Activated T-cell treated with anti-CD3 and anti-CD28 coated beads, Interleukin-2, amount 50 U/mL, for 4 hours (primary cell): ENCODE data around the gene FAM186B. TPM values are rescaled to one million over a fixed set of nuclear protein-coding genes. Genes with fewer than 3 reads are reported as not detected.

Experiments used
- ATAC-seq, 2 donors: fragments of 200-7000 bp; cut with Tn5 transposase; one replicate each; pipeline ENCODE4 v1.10.0; 2021
- DNase-seq: peaks from one replicate; pipeline ENCODE4 v3.0.0-alpha.2; 2020
- H3K27me3 Mint-ChIP-seq: one replicate; pipeline ENCODE4 v1.8.0; 2021; ENCODE audit warnings: low read depth, mixed read lengths
- H3K36me3 Mint-ChIP-seq: one replicate; pipeline ENCODE4 v1.8.0; 2022; ENCODE audit warnings: mixed read lengths; ENCODE audit not compliant: insufficient read depth
- H3K4me1 Mint-ChIP-seq: one replicate; pipeline ENCODE4 v1.8.0; 2021; ENCODE audit warnings: low read depth, mixed read lengths
- H3K4me3 Mint-ChIP-seq: one replicate; pipeline ENCODE4 v1.8.0; 2021; ENCODE audit warnings: mild to moderate bottlenecking, moderate library complexity, mixed read lengths
- H3K9me3 Mint-ChIP-seq: one replicate; pipeline ENCODE4 v1.8.0; 2021; ENCODE audit warnings: mixed read lengths
- total RNA-seq, 3 donors: library from RNA; stranded (reverse); gene quantifications; one replicate each; pipeline ENCODE4 v1.2.1, GENCODE V29; 2021

The FAM186B gene
- total RNA-seq, 3 donors from 2014 or later, result 0.28 to 0.38 (median 0.37) TPM

DNA sequence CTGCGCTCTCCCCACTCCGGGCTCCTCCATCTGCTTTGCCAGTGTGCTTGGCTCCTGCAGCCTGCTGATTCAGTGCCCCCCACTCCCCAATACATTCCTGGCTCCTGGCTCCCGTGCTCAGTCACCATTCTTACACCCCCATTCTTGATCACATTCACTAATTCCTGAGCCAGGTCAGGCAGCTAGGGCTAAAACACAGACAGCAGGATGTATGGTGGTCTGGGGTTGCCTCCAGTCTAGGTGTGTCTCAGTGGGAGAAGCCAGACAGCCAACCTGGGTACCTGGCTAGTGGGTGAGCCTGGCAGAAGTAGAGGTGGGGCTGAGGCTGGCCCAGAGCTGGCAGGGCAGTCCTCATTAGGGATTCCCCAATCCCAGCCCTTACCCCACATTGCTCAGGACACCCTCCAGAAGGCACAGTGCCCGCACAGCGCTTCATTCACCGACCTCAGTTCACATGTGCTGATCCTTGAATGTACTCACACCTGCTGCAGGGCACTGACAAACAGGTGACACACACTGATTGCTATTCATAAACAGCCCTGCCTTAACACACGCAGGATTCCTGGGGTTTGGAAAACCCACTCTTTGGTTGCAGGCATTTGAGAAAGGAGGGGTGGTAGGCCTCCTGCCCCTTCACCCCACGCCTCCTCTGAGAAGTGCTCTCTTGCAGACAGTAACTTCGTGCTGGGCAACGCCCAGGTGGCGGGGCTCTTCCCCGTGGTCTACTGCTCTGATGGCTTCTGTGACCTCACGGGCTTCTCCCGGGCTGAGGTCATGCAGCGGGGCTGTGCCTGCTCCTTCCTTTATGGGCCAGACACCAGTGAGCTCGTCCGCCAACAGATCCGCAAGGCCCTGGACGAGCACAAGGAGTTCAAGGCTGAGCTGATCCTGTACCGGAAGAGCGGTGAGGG lies 65.0 kb downstream of the FAM186B start:
- DNase-seq (no peak), ATAC-seq (no peak)
- H3K9me3 Mint-ChIP-seq, result no peaks in the 10 kb centered on the region
- H3K27me3 Mint-ChIP-seq, result peaks cover 7% of the 10 kb centered on the region
- peak overlapping the region; percentile 37 for H3K4me3 Mint-ChIP-seq
- H3K36me3 Mint-ChIP-seq, result no peaks in the 10 kb centered on the region
- H3K4me1 Mint-ChIP-seq, result peaks cover 15% of the 10 kb centered on the region

DNA sequence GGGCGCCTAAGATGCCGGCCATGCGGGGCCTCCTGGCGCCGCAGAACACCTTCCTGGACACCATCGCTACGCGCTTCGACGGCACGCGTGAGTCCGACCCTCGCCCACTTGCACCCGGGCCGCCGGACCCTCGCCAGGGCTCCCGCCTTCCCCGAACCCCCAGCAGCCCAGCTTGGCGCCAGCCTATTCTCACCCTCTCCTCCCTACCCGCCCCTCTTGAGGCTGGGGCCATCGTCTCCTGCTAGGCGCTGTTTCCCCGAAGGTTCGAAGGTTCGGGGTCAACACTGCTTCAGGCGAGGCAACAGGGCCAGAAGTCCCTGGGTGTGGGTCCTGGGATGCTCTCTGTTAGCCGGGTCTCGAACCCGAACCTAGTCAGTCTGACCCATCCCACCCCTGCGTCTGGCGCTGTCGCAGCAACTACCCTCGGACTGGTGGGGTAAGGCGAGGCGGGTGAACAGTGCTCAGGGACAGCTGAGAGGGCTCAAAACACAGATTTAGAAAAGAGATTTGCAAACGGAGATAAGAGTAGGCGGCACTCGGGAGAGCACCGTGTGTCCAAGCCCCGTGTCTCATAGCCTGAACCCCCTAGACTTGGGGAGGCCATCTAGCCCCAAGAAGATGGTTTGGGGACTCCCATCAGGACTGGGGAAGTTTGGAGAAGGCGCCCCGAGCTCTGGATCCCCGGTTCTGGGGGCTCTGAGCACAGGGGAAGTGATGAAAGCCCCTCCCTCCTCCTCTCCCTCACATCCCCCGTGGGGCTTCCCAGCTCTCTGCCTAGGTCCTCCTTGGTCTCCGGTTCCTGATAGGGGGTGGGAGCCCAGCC lies 65.8 kb downstream of the FAM186B start:
- H3K4me3 Mint-ChIP-seq, result peak overlapping the region; percentile 56
- H3K4me1 Mint-ChIP-seq, result peaks cover 15% of the 10 kb centered on the region
- ATAC-seq, result no peak
- peaks cover 7% of the 10 kb centered on the region for H3K27me3 Mint-ChIP-seq
- H3K9me3 Mint-ChIP-seq, result no peaks in the 10 kb centered on the region
- H3K36me3 Mint-ChIP-seq, result no peaks in the 10 kb centered on the region
- no peak for DNase-seq

DNA sequence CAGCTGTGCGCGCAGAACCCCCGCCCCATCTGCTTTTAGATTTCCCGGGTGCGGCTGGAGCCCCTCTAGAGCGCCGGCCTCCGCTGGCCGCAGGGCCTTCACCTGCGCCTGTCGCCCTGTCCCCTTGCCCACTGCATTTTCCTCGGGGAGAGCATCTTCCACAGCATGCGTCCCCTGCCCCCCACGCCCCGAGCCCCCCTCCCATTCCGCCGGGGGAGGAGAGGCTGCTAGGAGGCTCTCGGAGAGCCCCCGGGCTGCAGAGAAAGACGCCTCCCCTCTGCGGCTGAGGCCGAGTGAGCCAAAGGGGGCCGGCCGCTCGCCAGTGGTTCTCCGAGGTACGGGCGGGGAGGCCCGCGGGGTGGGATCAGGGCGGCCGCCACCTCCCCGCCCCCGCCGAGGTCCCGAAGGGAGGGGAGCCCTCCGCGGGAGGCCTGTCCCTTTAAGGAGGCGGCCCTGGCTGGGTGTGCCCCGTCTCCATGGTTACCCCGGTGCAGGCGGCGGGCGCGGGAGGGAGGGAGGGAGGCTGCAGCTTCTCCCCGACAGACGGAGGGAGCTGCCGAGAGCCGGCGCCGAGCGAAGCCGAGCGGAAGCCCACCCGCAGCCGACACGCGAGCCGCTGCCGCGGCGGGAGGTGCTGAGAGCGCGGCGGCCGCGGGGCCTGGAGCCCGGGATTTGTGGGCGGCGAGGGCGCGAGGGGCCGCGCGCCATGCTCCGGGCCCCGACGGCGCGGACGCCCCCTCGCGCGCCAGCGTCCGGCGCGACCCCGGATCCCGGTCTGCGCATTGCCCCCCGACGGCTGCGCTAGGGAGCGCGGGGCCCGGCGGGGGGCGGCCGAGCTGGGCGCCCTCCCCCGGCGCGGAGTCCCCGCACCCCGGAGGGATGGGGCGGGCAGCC lies 66.7 kb downstream of the FAM186B start, which contains the start of gene KCNH3:
Gene KCNH3, plus strand, starts transcription at position 521 of the 894 bp plus-strand sequence. CDS start 387 bp downstream, outside the sequence.
- no peaks in the 10 kb centered on the region for H3K36me3 Mint-ChIP-seq
- DNase-seq, result peak; percentile 84
- H3K4me1 Mint-ChIP-seq, result peaks cover 15% of the 10 kb centered on the region
- ATAC-seq, result peak; percentile 91 to 92
- H3K27me3 Mint-ChIP-seq, result peaks cover 7% of the 10 kb centered on the region
- peak within 1 kb of the TSS; percentile 70 for H3K4me3 Mint-ChIP-seq
- H3K9me3 Mint-ChIP-seq, result no peaks in the 10 kb centered on the region

DNA sequence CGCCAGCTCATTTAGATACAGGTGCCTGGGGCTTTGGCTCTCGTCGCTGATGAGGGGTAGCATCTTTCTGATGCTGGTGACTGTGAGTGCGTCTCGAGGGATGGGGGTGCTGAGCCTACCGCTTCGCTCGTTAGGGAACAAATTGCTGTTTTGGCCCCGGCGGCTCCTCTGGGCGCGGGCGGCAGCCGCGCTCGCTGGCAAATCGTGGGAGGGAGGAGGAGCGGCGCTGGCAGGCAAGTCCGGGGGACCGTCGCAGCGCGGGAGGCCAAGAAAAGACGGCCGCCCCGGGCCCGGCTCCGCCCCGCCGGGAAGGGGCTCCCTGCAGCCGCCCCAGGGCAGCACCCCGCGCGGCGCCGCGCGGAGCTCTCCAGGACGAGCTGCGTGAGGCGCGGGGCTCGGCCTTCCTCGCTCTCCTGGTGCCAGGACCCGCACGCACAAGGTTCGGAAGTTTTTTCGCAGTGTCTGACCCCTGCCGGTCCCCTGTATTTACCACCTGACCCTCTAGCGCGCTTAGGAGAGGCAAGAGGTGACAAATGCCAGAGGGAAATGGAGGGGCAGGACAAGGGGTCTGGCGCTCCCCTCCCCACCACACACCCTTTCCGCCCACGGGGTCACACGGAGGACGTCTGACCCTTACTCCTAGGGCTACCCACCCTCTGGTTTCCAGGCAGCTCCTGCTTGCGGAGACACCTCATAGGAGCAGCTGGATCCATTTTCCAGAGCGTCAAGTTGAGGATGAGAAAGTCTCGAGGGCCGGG lies 67.5 kb downstream of the FAM186B start:
- peaks cover 7% of the 10 kb centered on the region for H3K27me3 Mint-ChIP-seq
- H3K36me3 Mint-ChIP-seq, result no peaks in the 10 kb centered on the region
- DNase-seq (peak; percentile 41), ATAC-seq (peak; percentile 20 to 28)
- no peaks in the 10 kb centered on the region for H3K9me3 Mint-ChIP-seq
- peaks cover 15% of the 10 kb centered on the region for H3K4me1 Mint-ChIP-seq
- peak overlapping the region; percentile 80 for H3K4me3 Mint-ChIP-seq

Other genes starting within 250 kb of the FAM186B start
- gene SPATS2, start 238.2 kb downstream of the FAM186B start, total RNA-seq, result 1 to 10 TPM; 6.9 to 7.2 (median 7.0) TPM
- gene KCNH3, start 66.6 kb downstream of the FAM186B start, total RNA-seq, result 1 to 10 TPM; 1.6 to 4.0 (median 3.3) TPM
- 10 to 100 TPM; 83.9 to 98.7 (median 92.1) TPM for gene MCRS1, start 37.5 kb downstream of the FAM186B start, total RNA-seq
- gene PRPF40B, start 17.9 kb upstream of the FAM186B start, total RNA-seq, result 10 to 100 TPM in 2 of 3 donors, 1 to 10 TPM in 1; 8.0 to 10.9 (median 10.6) TPM
- 10 to 100 TPM; 22.1 to 24.0 (median 23.6) TPM for gene FMNL3, start 101.8 kb upstream of the FAM186B start, total RNA-seq
- 100 to 1,000 TPM; 383 to 509 (median 438) TPM for gene TMBIM6, start 135.9 kb upstream of the FAM186B start, total RNA-seq
- 1 to 10 TPM; 6.3 to 7.7 (median 6.8) TPM for gene NCKAP5L, start 222.8 kb upstream of the FAM186B start, total RNA-seq
- gene BCDIN3D, start 237.5 kb upstream of the FAM186B start, total RNA-seq, result 1 to 10 TPM; 4.2 to 6.0 (median 4.3) TPM